GM23338 (cell line): Measurements from ENCODE around the gene VEPH1.

ENCODE experiments used
- CTCF ChIP-seq, 2 experiments: fragments of 200-600 bp in 1 of 2; sonication (generic) in 1 of 2; conservative IDR thresholded peaks; 2 replicates each; pipeline versions ENCODE4 v1.5.1 to v1.6.1; 2016 to 2017; ENCODE audit warnings: antibody characterized with exemption in 2 of 2, low read depth in 2 of 2, mild to moderate bottlenecking in 2 of 2, moderate library complexity in 1 of 2
- ZNF114 ChIP-seq: fragments of 250-450 bp; sonication (Bioruptor Pico); IDR thresholded peaks from 2 replicates; pipeline ENCODE4 v1.5.0; 2020; ENCODE audit warnings: mild to moderate bottlenecking, moderate library complexity
- TF ChIP-seq, protein P1 (sequence below): IDR thresholded peaks from one replicate; pipeline ENCODE4 v1.6.1; 2018; ENCODE audit warnings: antibody characterized with exemption; ENCODE audit not compliant: unreplicated experiment

- no peak for TF ChIP-seq CTCF (conservative IDR thresholded peaks at IDR 0.05; ENCODE audit: low read depth in 2 of 2)
- TF ChIP-seq ZNF114: no peak
- TF ChIP-seq, protein P1, sequence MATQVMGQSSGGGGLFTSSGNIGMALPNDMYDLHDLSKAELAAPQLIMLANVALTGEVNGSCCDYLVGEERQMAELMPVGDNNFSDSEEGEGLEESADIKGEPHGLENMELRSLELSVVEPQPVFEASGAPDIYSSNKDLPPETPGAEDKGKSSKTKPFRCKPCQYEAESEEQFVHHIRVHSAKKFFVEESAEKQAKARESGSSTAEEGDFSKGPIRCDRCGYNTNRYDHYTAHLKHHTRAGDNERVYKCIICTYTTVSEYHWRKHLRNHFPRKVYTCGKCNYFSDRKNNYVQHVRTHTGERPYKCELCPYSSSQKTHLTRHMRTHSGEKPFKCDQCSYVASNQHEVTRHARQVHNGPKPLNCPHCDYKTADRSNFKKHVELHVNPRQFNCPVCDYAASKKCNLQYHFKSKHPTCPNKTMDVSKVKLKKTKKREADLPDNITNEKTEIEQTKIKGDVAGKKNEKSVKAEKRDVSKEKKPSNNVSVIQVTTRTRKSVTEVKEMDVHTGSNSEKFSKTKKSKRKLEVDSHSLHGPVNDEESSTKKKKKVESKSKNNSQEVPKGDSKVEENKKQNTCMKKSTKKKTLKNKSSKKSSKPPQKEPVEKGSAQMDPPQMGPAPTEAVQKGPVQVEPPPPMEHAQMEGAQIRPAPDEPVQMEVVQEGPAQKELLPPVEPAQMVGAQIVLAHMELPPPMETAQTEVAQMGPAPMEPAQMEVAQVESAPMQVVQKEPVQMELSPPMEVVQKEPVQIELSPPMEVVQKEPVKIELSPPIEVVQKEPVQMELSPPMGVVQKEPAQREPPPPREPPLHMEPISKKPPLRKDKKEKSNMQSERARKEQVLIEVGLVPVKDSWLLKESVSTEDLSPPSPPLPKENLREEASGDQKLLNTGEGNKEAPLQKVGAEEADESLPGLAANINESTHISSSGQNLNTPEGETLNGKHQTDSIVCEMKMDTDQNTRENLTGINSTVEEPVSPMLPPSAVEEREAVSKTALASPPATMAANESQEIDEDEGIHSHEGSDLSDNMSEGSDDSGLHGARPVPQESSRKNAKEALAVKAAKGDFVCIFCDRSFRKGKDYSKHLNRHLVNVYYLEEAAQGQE: no peak
These were observed 40.4 kb upstream of the VEPH1 start for GRCh38 chr3:157543501-157544035.
